WTC11 (cell line): ENCODE data around the gene ETF1.

Source experiments
- CBFB ChIP-seq: sonication (generic); formaldehyde crosslinking; IDR thresholded peaks from 2 replicates; pipeline ENCODE4 v1.8.1; 2022; ENCODE audit warnings: mild to moderate bottlenecking, low read depth, missing genetic modification reagents
- ELF4 ChIP-seq: sonication (generic); formaldehyde crosslinking; IDR thresholded peaks from 2 replicates; pipeline ENCODE4 v1.8.1; 2022; ENCODE audit warnings: low read depth, mild to moderate bottlenecking, moderate library complexity, missing genetic modification reagents
- ETV6 ChIP-seq: sonication (generic); formaldehyde crosslinking; IDR thresholded peaks from 2 replicates; pipeline ENCODE4 v1.8.1; 2022; ENCODE audit warnings: mild to moderate bottlenecking, missing genetic modification reagents
- NR2C2 ChIP-seq: sonication (generic); formaldehyde crosslinking; IDR thresholded peaks from 2 replicates; pipeline ENCODE4 v1.8.0; 2022; ENCODE audit warnings: mild to moderate bottlenecking, missing genetic modification reagents
- ZNF138 ChIP-seq: sonication (generic); formaldehyde crosslinking; conservative IDR thresholded peaks from 2 replicates; pipeline ENCODE4 v1.8.1; 2022; ENCODE audit warnings: mild to moderate bottlenecking, moderate library complexity, missing genetic modification reagents
- ZNF317 ChIP-seq: sonication (generic); formaldehyde crosslinking; IDR thresholded peaks from 2 replicates; pipeline ENCODE4 v1.8.1; 2023; ENCODE audit warnings: low read depth, mild to moderate bottlenecking, moderate library complexity, missing genetic modification reagents, borderline replicate concordance
- TF ChIP-seq, protein P1 (sequence below): sonication (generic); formaldehyde crosslinking; IDR thresholded peaks from 2 replicates; pipeline ENCODE4 v1.8.1; 2022; ENCODE audit warnings: mild to moderate bottlenecking, missing genetic modification reagents, moderate library complexity, borderline replicate concordance
- TF ChIP-seq, protein P2 (sequence below): sonication (generic); formaldehyde crosslinking; IDR thresholded peaks from 2 replicates; pipeline ENCODE4 v1.8.0; 2022; ENCODE audit warnings: mild to moderate bottlenecking, missing genetic modification reagents
- TF ChIP-seq, protein P3 (sequence below): fragments of 200-600 bp; IDR thresholded peaks from 2 replicates; pipeline ENCODE4 v1.8.0; 2022; ENCODE audit warnings: antibody characterized with exemption

DNA sequence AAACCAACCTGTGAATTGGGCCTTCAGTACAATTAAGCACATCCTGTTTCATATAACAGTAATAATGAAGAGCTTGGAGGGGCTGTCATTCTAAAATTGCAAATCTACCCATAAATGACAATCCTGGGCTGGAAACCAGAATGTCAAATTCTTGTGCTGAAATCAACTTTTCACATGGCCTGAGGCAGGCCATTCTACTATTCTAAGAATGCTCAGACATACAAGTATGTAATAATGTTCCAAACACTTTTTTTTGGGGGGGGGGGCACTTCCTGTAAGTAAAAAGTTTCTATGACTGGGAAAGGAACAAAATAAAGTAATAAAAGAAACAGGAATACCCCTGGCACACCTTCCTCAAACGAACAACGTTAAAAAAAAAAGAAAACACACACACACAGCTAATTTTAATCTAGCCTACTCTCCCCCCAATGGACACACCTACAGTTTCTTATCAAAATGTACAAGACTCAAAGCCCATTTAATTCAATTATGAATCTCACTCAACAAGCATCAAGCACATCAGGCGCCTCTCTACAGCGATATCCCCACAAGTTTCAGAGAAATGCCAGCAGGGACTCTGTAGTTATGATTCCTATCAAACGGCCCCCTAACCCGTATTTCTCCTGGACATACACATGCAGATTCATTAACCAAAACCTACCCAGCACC lies 1.4 kb downstream of the ETF1 start:
- TF ChIP-seq CBFB (CRISPR knock-in tag) (no peak), ELF4 (no peak), ETV6 (CRISPR knock-in tag) (no peak), ZNF317 (CRISPR knock-in tag) (no peak), ZNF138 (CRISPR knock-in tag) (no peak), NR2C2 (CRISPR knock-in tag) (no peak)
- TF ChIP-seq, protein P1, sequence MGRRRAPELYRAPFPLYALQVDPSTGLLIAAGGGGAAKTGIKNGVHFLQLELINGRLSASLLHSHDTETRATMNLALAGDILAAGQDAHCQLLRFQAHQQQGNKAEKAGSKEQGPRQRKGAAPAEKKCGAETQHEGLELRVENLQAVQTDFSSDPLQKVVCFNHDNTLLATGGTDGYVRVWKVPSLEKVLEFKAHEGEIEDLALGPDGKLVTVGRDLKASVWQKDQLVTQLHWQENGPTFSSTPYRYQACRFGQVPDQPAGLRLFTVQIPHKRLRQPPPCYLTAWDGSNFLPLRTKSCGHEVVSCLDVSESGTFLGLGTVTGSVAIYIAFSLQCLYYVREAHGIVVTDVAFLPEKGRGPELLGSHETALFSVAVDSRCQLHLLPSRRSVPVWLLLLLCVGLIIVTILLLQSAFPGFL (CRISPR knock-in tag): no peak
- TF ChIP-seq, protein P2, sequence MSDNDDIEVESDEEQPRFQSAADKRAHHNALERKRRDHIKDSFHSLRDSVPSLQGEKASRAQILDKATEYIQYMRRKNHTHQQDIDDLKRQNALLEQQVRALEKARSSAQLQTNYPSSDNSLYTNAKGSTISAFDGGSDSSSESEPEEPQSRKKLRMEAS: no peak
- TF ChIP-seq, protein P3, sequence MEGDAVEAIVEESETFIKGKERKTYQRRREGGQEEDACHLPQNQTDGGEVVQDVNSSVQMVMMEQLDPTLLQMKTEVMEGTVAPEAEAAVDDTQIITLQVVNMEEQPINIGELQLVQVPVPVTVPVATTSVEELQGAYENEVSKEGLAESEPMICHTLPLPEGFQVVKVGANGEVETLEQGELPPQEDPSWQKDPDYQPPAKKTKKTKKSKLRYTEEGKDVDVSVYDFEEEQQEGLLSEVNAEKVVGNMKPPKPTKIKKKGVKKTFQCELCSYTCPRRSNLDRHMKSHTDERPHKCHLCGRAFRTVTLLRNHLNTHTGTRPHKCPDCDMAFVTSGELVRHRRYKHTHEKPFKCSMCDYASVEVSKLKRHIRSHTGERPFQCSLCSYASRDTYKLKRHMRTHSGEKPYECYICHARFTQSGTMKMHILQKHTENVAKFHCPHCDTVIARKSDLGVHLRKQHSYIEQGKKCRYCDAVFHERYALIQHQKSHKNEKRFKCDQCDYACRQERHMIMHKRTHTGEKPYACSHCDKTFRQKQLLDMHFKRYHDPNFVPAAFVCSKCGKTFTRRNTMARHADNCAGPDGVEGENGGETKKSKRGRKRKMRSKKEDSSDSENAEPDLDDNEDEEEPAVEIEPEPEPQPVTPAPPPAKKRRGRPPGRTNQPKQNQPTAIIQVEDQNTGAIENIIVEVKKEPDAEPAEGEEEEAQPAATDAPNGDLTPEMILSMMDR: no peak
